HG02840 (cell line): Measurements from ENCODE around the gene MTAP.

ENCODE experiments used
- ATAC-seq: cut with Tn5 transposase; IDR thresholded peaks from one replicate; pipeline ENCODE4 v1.9.1; 2021; ENCODE audit warnings: mild to moderate bottlenecking, moderate library complexity, moderate number of reproducible peaks; ENCODE audit not compliant: unreplicated experiment, low FRiP score

MTAP gene

GRCh38 chr9:21802418-21803000 is at the start of gene MTAP:
MTAP (plus strand) TSS chr9:21802636; CDS start chr9:21802749, 113 bp downstream.
- peak; percentile 92 for ATAC-seq

DNA sequence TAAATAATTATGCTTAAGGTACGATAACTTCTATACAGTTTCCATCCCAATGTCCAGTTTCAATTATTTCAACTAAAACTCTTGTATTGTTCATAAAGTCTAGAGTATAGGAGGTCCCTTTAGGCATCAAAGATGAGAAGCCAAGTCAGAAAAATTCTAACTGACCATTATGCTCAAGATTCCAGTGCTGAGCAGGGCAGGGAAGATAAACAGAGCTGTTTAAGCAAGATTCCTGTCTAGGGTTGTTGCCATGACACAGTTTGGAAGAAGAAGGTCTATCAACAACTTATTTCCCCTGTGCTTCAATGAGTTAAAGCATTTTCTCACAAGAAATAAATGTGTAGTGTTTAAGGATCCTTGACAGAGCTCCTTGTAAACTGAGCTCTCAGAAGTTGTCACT is 48.9 kb upstream of the MTAP start:
- no peak for ATAC-seq

DNA sequence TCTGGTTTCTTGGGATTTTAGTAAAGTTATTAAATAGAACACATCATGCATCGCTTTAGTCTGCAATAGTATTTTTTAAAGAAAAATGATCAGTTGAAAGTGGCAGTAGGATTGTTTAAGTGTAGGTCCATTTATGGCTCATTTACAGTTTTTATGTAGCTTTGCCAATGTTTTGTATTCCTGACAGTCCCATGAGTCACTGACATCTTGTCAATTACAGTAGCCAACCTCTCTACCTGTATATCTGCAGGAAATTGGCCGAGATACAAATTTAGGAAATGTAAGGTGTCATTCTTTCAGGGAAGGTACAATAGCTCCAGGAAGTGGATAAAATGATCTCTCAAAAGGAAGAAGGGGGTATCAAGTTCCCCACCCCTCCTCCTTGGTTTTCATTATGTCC is 47.7 kb upstream of the MTAP start:
- ATAC-seq, result no peak

- no peak for ATAC-seq
These were observed 43.9 kb upstream of the MTAP start for GRCh38 chr9:21758540-21758939.

DNA sequence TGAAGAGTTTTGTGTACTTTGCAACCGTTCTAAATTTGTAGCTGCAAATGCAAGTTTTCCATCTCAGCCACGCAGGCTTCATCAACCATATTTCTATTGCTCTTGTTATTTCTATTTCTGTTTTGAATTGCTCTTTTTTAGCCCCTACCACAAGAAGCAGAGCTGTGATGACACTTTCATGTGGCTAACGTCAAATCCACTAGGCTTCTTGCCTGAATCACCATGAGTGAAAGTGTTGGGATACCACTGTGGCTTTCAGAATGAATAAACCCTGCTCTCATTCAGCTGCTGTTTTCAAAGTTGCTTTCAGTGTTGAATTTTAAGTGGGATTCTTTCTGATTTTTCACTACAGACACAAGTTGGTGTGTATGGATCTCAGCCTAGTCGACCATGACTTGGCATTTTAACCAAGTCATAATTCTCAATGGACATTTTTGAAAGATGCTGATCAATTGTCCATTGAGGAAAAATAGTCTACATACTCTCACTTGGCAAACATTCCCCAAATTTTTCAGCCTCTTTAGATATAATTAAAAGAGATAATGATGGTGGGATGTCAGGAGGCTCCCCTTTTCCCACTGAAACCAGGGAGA is 41.0 kb upstream of the MTAP start:
- ATAC-seq, result peak; percentile 78

- ATAC-seq, result no peak
These were observed 40.4 kb upstream of the MTAP start for GRCh38 chr9:21762064-21762463.

- ATAC-seq, result no peak
These were observed 37.6 kb upstream of the MTAP start for GRCh38 chr9:21764846-21765245.

- ATAC-seq, result no peak
These were observed 36.3 kb upstream of the MTAP start for GRCh38 chr9:21766096-21766495.

- ATAC-seq, result no peak
These were observed 31.4 kb upstream of the MTAP start for GRCh38 chr9:21770871-21771560.

- ATAC-seq, result no peak
These were observed 24.7 kb upstream of the MTAP start for GRCh38 chr9:21777701-21778100.

GRCh38 chr9:21778304-21778703 is 24.1 kb upstream of the MTAP start:
- ATAC-seq, result no peak

DNA sequence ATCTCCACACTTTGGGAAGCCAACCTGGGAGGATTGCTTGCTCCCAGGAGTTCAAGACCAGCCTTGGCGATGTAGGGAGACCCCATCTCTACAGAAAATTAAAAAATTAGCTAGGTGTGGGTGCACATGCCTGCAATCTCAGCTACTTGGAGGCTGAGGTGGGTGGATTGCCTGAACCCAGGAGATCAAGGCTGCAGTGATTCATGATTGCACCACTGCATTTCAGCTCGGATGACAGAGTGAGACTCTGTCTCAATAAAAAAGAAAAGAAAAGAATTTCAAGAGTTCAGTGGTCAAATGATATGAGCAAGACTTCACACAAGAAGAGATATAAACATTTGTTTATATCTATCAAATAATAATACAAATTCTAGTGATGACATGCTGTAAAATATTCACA is 23.0 kb upstream of the MTAP start:
- no peak for ATAC-seq

- no peak for ATAC-seq
These were observed 20.8 kb upstream of the MTAP start for GRCh38 chr9:21781656-21782055.

DNA sequence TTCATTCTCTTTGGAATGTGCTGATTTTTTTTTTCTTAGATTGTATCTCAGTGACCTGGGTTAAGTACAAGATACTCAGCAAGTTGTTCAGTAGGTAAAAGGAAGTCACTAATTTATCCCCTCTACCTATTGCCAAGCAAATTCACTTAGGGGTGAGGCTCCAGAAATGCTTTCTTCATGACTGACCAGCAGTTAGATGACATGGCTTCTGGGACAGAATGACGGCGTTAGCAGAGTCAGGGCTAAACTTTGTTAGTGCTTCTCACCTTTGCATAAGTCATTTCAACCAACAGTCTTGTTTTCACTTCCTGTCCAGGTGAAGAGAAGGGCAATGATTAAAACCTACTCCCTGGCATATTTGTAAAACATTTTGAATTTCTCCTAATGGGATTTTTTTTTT is 20.2 kb upstream of the MTAP start:
- ATAC-seq, result no peak

- ATAC-seq, result no peak
These were observed 13.7 kb upstream of the MTAP start for GRCh38 chr9:21788752-21789151.

- ATAC-seq, result peak; percentile 99
These were observed 12.8 kb upstream of the MTAP start for GRCh38 chr9:21789541-21790037.

- no peak for ATAC-seq
These were observed 7.0 kb upstream of the MTAP start for GRCh38 chr9:21795483-21795882.

DNA sequence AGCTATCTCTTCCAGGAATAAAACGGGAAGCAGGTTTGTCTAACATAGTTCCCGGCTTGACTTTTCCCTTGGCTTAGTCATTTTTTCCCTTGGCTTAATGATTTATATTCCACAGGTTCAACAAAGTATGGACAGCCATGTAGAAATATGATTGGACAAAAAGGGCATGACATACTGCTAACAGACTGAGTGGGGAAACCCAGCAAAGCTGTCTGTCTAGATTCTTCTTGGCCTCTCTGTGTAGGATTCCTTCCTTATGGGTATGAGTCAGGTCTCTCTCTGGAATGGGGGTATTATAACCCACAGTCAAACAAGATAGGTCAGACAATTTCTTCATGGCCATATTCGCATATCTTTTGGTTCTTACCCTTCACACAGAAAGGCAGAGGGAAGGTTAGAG is 5.7 kb upstream of the MTAP start:
- ATAC-seq, result no peak

DNA sequence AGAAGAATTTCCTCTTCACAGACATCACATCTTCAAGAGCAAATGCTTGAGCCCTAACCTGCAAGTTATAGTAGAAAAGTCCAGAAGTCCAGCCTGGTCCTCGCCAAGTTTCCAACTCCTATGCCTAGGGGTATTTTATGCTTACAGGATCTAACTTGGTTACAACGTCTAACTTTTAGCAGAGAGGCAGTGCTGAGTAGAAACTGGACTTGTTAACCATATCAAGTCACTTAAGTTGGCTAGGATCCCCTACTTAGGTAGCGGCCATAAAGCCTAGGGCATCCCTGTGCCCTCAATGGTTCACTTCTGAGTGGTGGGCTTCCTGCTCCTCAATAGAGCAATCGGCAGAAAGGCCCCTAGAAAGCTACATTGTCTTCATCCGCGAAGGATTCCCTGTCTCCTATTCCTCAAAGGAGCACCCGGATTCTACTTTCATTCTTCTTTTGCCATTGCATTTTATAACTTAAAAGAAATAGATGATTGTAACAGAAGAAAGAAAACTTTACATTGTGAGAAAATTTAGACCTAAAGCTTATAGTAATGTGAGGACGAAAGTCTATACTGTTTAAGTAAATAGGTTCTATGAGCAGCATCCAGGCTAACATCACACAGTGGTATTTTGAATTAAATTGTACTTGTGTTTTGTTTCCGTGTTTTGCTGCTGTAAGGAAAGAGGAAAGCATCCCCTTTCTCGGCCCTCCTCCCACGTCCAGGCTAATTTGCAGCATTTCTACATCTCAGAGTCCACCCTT is 1.3 kb upstream of the MTAP start:
- no peak for ATAC-seq

DNA sequence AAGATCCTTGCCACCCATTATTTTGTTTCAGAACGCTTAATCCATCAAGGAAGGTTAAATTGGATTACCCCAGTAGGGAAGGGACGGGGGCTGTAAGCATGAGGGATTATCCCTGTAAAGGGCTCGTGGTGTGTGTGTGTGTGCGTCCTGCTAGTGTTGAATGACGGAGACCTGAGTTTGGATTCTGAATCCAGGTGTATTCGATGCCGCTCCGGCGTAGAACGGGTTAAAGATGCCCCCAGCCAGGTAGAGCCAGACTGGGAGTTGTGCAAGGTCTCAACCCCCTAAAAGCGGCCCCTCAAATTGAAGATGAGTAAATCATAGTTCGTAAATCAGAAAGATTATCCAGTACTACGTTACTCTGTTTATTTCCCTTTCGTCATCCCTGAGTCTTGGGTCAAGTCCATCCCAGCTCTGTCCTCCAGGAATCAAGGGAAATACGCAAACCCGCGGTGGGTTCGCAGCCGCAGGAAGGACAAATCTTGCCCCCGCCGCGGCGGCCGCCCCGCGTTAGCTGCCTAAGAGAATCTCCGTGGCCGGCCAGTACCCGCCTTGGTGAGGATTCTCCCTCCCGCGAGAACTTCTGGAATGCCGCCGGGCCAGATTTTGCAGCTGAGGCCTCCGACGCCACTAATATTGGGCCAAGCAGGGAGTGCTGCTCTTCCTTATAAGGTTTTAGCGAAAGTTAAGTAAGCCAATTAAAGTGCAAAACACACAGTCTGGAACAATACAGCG is 586 bp upstream of the MTAP start:
- peak; percentile 19 for ATAC-seq

- ATAC-seq, result no peak
These were observed 1.2 kb downstream of the MTAP start for GRCh38 chr9:21803649-21804048.
